Fibroblast of pulmonary artery (primary cell): ENCODE data around the gene PRKCE.

ENCODE experiments used
- DNase-seq: peaks from one replicate; pipeline ENCODE4 v3.0.0-alpha.2; 2010; ENCODE audit warnings: low read depth
- H3K4me3 ChIP-seq: replicated peaks from 2 replicates; pipeline ENCODE4 v1.5.1; 2011; ENCODE audit warnings: low read depth, mild to moderate bottlenecking, control low read depth, low read length, moderate library complexity
- TF ChIP-seq, protein P1 (sequence below): IDR thresholded peaks from 2 replicates; pipeline ENCODE4 v1.5.1; 2011; ENCODE audit warnings: mild to moderate bottlenecking, control low read depth, low read length, inconsistent platforms; ENCODE audit errors: missing control alignments

The PRKCE gene

DNA sequence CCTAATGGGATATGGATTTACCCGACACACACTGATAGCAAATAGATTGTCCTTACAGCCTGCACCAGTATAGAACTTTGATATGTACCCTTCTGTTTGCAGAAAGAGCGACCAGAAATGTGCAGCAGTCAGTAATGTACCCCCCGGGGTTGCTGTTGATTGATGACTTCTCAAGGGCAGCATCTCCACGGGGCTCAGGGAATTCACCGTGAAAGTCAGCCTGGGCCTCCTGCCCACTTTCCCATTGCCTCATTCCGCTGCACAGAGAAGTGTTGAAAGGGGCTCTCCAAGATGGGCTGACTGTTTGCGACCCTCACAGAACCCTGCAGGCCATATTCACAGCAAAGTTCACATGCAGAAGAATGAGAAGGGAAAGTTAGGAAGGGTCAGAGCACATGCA, 241.3 kb downstream of the PRKCE start:
- no peak overlapping the region for H3K4me3 ChIP-seq
- peak; percentile 63 for DNase-seq
- TF ChIP-seq, protein P1, sequence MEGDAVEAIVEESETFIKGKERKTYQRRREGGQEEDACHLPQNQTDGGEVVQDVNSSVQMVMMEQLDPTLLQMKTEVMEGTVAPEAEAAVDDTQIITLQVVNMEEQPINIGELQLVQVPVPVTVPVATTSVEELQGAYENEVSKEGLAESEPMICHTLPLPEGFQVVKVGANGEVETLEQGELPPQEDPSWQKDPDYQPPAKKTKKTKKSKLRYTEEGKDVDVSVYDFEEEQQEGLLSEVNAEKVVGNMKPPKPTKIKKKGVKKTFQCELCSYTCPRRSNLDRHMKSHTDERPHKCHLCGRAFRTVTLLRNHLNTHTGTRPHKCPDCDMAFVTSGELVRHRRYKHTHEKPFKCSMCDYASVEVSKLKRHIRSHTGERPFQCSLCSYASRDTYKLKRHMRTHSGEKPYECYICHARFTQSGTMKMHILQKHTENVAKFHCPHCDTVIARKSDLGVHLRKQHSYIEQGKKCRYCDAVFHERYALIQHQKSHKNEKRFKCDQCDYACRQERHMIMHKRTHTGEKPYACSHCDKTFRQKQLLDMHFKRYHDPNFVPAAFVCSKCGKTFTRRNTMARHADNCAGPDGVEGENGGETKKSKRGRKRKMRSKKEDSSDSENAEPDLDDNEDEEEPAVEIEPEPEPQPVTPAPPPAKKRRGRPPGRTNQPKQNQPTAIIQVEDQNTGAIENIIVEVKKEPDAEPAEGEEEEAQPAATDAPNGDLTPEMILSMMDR = no peak

DNA sequence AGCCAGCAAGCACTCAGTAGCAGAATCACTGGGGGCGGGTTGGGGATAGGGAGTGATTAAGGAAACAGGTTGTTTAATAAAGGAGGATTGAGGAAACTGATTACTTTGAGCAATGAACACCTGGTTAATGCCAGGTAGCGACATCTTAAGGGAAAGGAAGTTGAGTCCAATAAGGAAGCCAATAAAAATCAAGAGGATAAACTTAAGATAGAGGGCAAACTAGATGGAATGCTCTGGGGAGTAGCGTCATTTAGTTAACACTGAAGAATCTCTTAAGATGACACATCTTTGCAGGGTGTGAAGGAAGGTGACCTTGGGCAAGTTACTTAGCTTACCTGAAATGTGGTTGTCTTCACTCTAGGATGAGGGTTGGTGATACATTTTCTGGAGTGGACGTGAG, 242.7 kb downstream of the PRKCE start:
- TF ChIP-seq, protein P1 = no peak
- DNase-seq = no peak
- no peak overlapping the region for H3K4me3 ChIP-seq

DNA sequence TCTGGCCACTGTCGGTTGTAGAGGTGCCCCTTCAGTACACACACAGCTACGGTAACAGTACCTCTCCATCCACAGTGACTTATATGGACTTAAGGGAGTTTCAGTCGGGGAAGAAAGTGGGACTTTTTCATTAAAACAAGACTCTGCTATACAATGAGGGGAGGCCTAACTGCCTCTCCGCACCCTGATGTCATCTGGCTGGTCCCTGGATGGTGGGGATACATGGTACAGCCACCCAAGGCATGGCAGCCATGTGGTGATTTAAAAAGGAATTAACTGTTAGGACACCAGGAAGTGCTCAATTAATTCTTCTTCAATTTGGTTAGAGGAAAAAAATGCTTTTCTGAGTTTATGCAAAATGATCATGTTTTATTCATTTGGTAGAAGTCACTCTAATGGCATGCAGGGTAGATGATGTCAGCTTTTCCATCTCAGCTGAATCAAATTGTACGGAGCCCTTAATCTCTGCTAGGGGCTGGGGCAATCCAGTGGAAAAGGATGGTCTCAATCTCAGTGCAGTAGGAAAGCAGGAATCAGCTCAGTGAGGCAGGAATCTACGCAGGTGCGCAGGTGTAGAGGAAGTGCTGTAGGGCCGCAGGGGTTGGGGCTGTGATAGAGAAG, 243.9 kb downstream of the PRKCE start:
- DNase-seq = peak; percentile 21
- TF ChIP-seq, protein P1 = no peak
- H3K4me3 ChIP-seq = no peak overlapping the region

DNA sequence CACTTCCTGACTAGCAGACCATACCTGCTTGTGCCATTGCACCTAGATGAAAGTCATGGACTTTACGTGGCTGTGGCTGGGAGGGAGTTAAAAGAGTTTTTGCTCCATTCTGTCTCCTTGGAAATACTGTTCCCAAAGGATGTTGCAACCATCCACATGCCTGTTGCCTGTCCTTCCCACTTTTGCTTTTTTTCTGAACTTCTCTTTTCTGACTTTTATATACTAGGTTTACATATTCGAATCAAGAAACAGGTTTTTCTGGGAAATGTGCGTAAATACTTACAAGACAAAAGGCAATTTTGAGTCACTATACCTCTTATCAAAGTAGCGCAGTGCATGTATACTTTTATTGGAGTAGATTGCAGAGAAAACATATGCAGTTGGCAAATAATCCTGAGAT, 244.8 kb downstream of the PRKCE start:
- no peak overlapping the region for H3K4me3 ChIP-seq
- peak; percentile 21 for DNase-seq
- TF ChIP-seq, protein P1 = no peak

DNA sequence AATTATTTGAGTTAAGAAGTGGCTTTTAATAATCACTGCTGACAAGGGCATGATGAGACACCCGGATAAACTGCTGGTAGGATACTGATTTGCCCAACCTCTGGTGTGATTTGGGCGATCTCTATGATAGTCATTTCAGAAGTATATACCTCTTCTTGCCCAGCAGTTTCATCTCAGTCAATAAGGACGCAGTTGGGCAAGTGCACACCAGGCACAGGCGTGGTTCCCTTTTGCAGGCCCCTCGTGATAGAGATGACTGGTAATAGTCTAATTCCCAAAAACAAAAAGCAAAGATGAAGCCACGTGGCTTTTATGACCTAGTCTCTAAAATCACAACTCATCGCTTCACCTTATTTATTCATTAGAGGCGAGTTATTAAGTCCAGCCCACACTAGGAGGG, 246.4 kb downstream of the PRKCE start:
- no peak overlapping the region for H3K4me3 ChIP-seq
- TF ChIP-seq, protein P1 = no peak
- DNase-seq = no peak

DNA sequence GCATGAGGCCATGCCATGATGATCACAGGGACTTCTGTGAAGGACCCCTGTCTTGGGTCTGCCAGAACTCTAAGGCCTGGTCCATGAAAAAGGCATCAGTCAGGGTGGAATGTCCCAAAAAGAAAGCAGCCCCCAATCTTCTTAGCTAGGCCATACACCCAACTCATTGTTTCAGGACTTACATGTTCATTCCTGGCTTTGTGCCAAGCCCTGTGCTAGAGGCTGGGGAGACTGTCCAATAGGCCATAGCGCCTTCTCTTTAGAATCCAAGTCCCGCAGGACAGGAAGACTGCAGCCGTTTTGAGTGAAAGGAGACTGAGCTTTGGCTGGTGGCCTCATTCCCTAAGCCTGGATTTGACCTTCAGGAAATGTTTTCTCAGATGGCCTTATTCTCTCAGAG, 247.3 kb downstream of the PRKCE start:
- peak; percentile 52 for DNase-seq
- no peak overlapping the region for H3K4me3 ChIP-seq
- TF ChIP-seq, protein P1 = no peak

DNA sequence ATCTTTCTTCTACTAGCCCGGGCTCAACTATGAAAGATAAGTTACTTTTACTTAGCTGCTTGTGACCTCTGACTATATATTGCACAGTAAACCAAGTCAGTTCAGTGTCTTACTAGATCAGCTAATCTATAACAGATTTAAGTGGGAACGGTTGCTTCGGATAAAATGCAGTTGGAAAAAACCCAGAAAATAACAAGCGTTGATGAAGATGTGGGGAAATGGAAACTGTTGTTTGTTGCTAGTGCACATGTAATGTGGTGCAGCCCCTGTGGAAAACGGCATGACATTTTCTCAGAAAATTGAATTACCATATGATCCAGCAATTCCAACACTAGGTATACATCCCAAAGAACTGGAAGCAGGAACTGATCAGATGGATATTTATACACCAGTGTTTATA, 248.5 kb downstream of the PRKCE start:
- no peak for DNase-seq
- TF ChIP-seq, protein P1 = no peak
- H3K4me3 ChIP-seq = no peak overlapping the region
